Measurements from ENCODE around the gene CAPN13. TPM values are rescaled to one million over a fixed set of nuclear protein-coding genes. Genes with fewer than 3 reads are reported as not detected.

Gene CAPN13
- total and polyA plus RNA-seq, 7 donors = 0.06 to 0.14 TPM; not detected in 5

DNA sequence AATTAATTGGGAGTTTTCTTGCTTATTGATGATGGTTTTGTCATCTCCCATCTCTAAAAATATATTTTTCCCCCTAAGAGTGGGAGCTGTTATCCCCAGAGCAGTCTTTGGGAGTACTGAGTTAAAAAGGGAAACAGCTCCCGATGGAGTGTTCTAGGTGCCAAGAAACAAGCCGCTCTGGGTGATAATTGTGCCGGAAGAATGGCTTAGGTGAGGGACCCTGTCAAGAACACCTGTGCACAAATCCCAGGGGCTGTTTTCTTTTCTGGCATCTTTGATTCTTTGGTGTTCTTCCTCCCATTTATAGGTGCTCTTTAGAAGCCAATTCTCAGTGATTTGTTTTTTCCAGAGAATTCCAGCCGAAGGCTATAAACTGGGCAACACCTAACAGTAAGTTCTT, 1.4 kb upstream of the CAPN13 start:
- no peaks in the 10 kb centered on the region for H3K4me1 ChIP-seq
- 69 to 75% (median 72%) methylated on average over 4 of the region's 4 CpGs for WGBS, 3 donors
- H3K9me3 ChIP-seq = no peaks in the 10 kb centered on the region
- H3K27ac ChIP-seq = no peak overlapping the region
- DNase-seq (no peak), ATAC-seq (no peak)
- H3K27me3 ChIP-seq (ENCODE audit: insufficient read depth in 3 of 3, low read length in 2 of 3) = peaks cover 0 to 8% (median 3%) of the 10 kb centered on the region in 3 donors
- intact Hi-C loops (cut with DNase I) = no loop called here
- no peaks in the 10 kb centered on the region for H3K36me3 ChIP-seq (ENCODE audit: insufficient read depth in 1 of 2, low read depth in 1 of 2)
- no peak overlapping the region for H3K4me3 ChIP-seq
- TF ChIP-seq, protein P1, sequence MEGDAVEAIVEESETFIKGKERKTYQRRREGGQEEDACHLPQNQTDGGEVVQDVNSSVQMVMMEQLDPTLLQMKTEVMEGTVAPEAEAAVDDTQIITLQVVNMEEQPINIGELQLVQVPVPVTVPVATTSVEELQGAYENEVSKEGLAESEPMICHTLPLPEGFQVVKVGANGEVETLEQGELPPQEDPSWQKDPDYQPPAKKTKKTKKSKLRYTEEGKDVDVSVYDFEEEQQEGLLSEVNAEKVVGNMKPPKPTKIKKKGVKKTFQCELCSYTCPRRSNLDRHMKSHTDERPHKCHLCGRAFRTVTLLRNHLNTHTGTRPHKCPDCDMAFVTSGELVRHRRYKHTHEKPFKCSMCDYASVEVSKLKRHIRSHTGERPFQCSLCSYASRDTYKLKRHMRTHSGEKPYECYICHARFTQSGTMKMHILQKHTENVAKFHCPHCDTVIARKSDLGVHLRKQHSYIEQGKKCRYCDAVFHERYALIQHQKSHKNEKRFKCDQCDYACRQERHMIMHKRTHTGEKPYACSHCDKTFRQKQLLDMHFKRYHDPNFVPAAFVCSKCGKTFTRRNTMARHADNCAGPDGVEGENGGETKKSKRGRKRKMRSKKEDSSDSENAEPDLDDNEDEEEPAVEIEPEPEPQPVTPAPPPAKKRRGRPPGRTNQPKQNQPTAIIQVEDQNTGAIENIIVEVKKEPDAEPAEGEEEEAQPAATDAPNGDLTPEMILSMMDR (IDR thresholded peaks at IDR 0.05) = no peak

DNA sequence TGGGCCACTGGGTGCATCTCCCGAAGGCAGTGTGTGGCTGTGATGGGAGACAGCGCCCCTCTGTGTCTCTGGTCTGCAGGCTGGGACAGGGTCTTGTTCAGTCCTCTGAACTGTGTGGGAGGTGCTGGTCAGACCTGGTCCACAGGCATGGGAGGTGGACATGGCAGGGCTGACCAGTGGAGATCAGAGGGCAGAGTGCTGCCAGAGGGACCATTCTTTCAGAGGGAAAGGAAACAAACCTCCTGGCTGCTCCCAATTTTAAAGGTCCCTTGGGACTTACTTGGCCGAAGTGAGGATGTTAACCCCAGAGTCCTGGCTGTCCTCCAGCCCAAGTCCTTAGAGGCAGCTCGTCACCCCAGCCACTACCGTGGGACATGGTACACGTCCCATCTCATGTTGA, 4.0 kb downstream of the CAPN13 start:
- intact Hi-C loops (cut with DNase I) = no loop called here
- WGBS, 3 donors = 43 to 54% (median 52%) methylated on average over 6 of the region's 6 CpGs
- H3K4me3 ChIP-seq = no peak overlapping the region
- TF ChIP-seq, protein P1 (IDR thresholded peaks at IDR 0.05) = no peak
- H3K4me1 ChIP-seq = no peaks in the 10 kb centered on the region
- no peaks in the 10 kb centered on the region for H3K36me3 ChIP-seq (ENCODE audit: insufficient read depth in 1 of 2, low read depth in 1 of 2)
- H3K9me3 ChIP-seq = no peaks in the 10 kb centered on the region
- no peak for DNase-seq
- H3K27me3 ChIP-seq (ENCODE audit: insufficient read depth in 3 of 3, low read length in 2 of 3) = no peaks in the 10 kb centered on the region
- no peak overlapping the region for H3K27ac ChIP-seq
- no peak for ATAC-seq

DNA sequence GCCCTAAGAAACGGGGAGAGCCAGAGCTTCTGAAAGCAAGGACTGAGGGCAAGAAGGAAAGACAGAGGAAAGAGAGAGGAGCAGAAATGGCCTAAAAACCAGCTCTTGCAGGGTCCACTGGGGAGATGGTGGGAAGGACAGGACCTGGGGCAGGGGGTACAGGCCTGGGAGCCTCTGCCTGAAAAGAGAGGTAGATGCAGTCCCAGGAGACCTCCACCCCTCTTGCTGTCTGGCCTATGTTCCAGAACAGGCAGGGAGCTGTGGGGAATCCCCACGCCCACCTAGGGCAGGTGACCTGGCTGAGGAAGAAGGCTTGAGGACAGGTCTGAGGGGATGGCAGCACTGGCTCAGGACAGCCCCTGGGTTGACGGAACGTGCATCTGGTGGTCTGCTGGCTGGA, 4.6 kb downstream of the CAPN13 start:
- no peaks in the 10 kb centered on the region for H3K4me1 ChIP-seq
- no peak for ATAC-seq
- H3K4me3 ChIP-seq = no peak overlapping the region
- TF ChIP-seq, protein P1 (IDR thresholded peaks at IDR 0.05) = no peak
- H3K36me3 ChIP-seq (ENCODE audit: insufficient read depth in 1 of 2, low read depth in 1 of 2) = no peaks in the 10 kb centered on the region
- intact Hi-C loops (cut with DNase I) = no loop called here
- no peaks in the 10 kb centered on the region for H3K27me3 ChIP-seq (ENCODE audit: insufficient read depth in 3 of 3, low read length in 2 of 3)
- no peak for DNase-seq
- WGBS, 3 donors = 67 to 88% (median 74%) methylated on average over 4 of the region's 4 CpGs
- H3K9me3 ChIP-seq = no peaks in the 10 kb centered on the region
- H3K27ac ChIP-seq = no peak overlapping the region

DNA sequence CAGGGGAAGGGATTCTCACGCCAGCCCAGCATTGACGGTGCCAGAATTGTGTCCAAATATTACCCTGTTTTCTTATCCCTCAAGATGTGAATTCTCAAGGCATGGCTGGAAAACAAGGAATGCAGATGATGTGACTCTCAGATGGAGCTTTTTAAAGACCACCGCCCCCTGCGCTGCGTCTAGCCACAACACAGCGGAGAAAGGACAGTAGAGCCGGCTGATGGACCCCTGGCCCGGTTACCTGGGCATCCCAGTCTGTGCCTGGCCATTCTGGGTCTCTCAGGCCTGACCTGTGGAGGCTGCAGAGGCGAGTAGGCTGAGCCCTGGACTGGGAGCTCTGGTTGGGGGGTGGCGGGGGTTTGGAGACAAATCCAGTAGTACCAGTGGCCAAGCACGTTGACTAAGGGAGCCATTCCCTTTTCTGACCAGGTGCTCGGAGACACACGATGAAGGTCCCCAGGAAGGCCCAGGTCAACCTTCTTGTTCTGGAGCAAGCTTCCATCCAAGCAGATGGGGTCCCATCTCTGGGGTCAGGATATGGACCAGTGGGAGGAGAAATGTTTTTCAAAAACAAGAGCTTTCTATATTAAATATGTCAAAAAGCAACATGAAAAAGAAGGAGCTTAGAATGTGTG, 5.3 kb downstream of the CAPN13 start:
- Histone ChIP-seq H3K27me3 (ENCODE audit: insufficient read depth in 3 of 3, low read length in 2 of 3) (no peaks in the 10 kb centered on the region), H3K9me3 (no peaks in the 10 kb centered on the region), H3K4me1 (no peaks in the 10 kb centered on the region), H3K27ac (no peak overlapping the region), H3K36me3 (ENCODE audit: insufficient read depth in 1 of 2, low read depth in 1 of 2) (no peaks in the 10 kb centered on the region), H3K4me3 (no peak overlapping the region)
- ATAC-seq (no peak), DNase-seq (no peak)
- TF ChIP-seq, protein P1 (IDR thresholded peaks at IDR 0.05) = no peak
- intact Hi-C loops (cut with DNase I) = no loop called here
- 94 to 96% (median 96%) methylated on average over 13 of the region's 13 CpGs for WGBS, 3 donors

DNA sequence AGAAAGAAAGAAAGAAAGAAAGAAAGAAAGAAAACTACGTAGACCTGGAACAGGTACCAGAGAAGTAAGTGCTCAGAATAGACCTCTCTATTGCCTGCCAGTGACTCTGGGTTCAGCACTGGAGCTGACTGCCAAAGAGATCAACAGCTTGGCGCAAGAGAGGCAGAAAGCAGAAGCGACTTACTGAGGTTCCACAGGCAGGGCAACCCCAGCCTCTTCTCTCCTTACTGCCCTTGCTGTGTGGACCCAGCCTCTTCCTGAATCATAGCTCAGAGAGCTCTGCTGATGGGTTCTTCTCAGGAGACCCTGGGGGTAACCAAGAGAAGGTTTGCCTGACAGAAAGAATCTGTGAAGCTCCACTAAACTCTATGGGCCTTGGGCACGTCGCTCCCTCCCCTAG, 7.1 kb downstream of the CAPN13 start:
- no peaks in the 10 kb centered on the region for H3K27me3 ChIP-seq (ENCODE audit: insufficient read depth in 3 of 3, low read length in 2 of 3)
- H3K36me3 ChIP-seq (ENCODE audit: insufficient read depth in 1 of 2, low read depth in 1 of 2) = no peaks in the 10 kb centered on the region
- ATAC-seq (peak in 1 of 4 donors; percentile 57), DNase-seq (no peak)
- intact Hi-C loops (cut with DNase I) = no loop called here
- TF ChIP-seq, protein P1 (IDR thresholded peaks at IDR 0.05) = no peak
- WGBS, 3 donors = 66 to 96% (median 70%) methylated on average over 5 of the region's 5 CpGs
- no peak overlapping the region for H3K4me3 ChIP-seq
- H3K9me3 ChIP-seq = no peaks in the 10 kb centered on the region
- H3K27ac ChIP-seq = no peak overlapping the region
- H3K4me1 ChIP-seq = no peaks in the 10 kb centered on the region
